ENCODE measurements around the gene OAF.
A peak's percentile ranks its signal among the peaks of the same experiment; 100 is the strongest.

Gene OAF

GRCh38 chr11:120224972-120225909 is 14.4 kb downstream of the OAF start:
- DNase-seq: peak; percentile 47 to 70

GRCh38 chr11:120226242-120226641 is 15.4 kb downstream of the OAF start:
- no peak for DNase-seq

GRCh38 chr11:120226714-120227113 is 15.9 kb downstream of the OAF start:
- DNase-seq: no peak

GRCh38 chr11:120227228-120227852 is 16.5 kb downstream of the OAF start:
- DNase-seq: no peak

- no peak for DNase-seq
Observed at GRCh38 chr11:120228794-120229384, 18.1 kb downstream of the OAF start.

- DNase-seq: peak; percentile 8 to 24
Observed at GRCh38 chr11:120229451-120230424, 18.9 kb downstream of the OAF start.

- no peak for DNase-seq
Observed at GRCh38 chr11:120230433-120231071, 19.7 kb downstream of the OAF start.

GRCh38 chr11:120231963-120232362 is 21.1 kb downstream of the OAF start:
- DNase-seq: no peak

GRCh38 chr11:120233207-120233803 is 22.5 kb downstream of the OAF start:
- no peak for DNase-seq

- no peak for DNase-seq
Observed at GRCh38 chr11:120235024-120235628, 24.3 kb downstream of the OAF start.

GRCh38 chr11:120236169-120237107 is 25.6 kb downstream of the OAF start:
- DNase-seq: no peak

GRCh38 chr11:120238968-120239620 is 28.3 kb downstream of the OAF start:
- DNase-seq: no peak

- no peak for DNase-seq
Observed at GRCh38 chr11:120239713-120240640, 29.1 kb downstream of the OAF start, which contains the start of gene POU2F3. POU2F3 (plus strand) TSS chr11:120240140; CDS start chr11:120240344, 204 bp downstream.

- no peak for DNase-seq
Observed at GRCh38 chr11:120240866-120241265, 30.0 kb downstream of the OAF start.

- DNase-seq: no peak
Observed at GRCh38 chr11:120241277-120241676, 30.4 kb downstream of the OAF start.

- DNase-seq: no peak
Observed at GRCh38 chr11:120243221-120243620, 32.4 kb downstream of the OAF start.

GRCh38 chr11:120244476-120245365 is 33.9 kb downstream of the OAF start:
- DNase-seq: no peak
